Cardiac fibroblast (primary cell): ENCODE measurements around the gene FANCI.
A peak's percentile ranks its signal among the peaks of the same experiment; 100 is the strongest.
"Not testable (repeated sequence)": the region's sequence is repeated elsewhere in the genome, so short reads cannot be mapped to it uniquely, and the experiment has no call there.

Experiments
- DNase-seq, 2 donors: peaks; one replicate each; pipeline versions ENCODE4 v3.0.0 to v3.0.0-alpha.2; 2010; ENCODE audit warnings: low read depth in 2 of 2
- H3K4me3 ChIP-seq, 2 donors: replicated peaks in 1 of 2; 1 replicate in 1 of 2; 2 replicates in 1 of 2; pipeline ENCODE4 v1.5.1; 2011; ENCODE audit warnings: low read depth in 2 of 2, low read length in 2 of 2, mild to moderate bottlenecking in 2 of 2, moderate library complexity in 1 of 2
- TF ChIP-seq, protein P1 (sequence below): IDR thresholded peaks from one replicate; pipeline ENCODE4 v1.5.1; 2011; ENCODE audit warnings: low read depth, mild to moderate bottlenecking, low read length, inconsistent platforms

FANCI gene

DNA sequence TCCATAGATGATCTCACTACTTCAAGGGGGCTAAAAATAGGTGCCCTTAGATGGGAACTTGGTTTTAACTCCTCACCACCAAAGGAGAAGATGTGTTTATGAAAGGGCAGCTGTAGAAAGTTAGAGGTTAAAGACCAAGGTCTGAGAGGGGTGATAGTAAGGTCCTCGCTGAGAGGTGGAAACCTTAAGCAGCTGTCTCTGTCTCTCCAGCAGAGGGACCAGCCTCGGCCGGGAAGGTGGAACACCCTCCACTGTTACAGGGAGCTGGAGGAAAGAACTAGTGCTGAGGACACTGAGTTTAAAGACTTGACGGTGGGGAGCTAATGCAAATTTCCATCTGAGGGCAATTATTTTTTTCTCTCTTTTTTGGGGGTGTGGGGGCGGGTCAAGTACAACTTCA lies 13.5 kb upstream of the FANCI start:
- TF ChIP-seq, protein P1, sequence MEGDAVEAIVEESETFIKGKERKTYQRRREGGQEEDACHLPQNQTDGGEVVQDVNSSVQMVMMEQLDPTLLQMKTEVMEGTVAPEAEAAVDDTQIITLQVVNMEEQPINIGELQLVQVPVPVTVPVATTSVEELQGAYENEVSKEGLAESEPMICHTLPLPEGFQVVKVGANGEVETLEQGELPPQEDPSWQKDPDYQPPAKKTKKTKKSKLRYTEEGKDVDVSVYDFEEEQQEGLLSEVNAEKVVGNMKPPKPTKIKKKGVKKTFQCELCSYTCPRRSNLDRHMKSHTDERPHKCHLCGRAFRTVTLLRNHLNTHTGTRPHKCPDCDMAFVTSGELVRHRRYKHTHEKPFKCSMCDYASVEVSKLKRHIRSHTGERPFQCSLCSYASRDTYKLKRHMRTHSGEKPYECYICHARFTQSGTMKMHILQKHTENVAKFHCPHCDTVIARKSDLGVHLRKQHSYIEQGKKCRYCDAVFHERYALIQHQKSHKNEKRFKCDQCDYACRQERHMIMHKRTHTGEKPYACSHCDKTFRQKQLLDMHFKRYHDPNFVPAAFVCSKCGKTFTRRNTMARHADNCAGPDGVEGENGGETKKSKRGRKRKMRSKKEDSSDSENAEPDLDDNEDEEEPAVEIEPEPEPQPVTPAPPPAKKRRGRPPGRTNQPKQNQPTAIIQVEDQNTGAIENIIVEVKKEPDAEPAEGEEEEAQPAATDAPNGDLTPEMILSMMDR, result peak; percentile 24
- DNase-seq, result no peak
- H3K4me3 ChIP-seq, result no peak overlapping the region

DNA sequence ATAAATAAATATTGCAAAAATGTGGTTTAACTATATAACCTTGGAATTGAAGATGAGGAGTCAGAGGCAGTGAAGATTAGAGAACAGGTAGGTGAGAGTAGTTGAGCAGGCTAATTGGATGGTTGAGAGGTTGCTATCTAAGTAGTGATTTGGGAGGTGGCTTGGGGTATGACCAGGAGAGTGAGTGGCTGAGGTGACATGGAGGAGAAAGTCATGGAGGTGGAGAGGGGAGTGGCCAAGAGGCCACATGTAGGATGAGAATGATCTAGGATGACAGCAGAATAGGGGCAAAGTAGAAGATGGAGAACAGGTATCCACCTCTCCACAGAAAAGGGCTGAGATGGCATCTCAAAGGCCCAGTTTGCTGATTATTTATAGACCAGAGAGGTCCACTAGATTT lies 11.9 kb upstream of the FANCI start:
- DNase-seq, result no peak
- H3K4me3 ChIP-seq, result no peak overlapping the region
- TF ChIP-seq, protein P1, result no peak

DNA sequence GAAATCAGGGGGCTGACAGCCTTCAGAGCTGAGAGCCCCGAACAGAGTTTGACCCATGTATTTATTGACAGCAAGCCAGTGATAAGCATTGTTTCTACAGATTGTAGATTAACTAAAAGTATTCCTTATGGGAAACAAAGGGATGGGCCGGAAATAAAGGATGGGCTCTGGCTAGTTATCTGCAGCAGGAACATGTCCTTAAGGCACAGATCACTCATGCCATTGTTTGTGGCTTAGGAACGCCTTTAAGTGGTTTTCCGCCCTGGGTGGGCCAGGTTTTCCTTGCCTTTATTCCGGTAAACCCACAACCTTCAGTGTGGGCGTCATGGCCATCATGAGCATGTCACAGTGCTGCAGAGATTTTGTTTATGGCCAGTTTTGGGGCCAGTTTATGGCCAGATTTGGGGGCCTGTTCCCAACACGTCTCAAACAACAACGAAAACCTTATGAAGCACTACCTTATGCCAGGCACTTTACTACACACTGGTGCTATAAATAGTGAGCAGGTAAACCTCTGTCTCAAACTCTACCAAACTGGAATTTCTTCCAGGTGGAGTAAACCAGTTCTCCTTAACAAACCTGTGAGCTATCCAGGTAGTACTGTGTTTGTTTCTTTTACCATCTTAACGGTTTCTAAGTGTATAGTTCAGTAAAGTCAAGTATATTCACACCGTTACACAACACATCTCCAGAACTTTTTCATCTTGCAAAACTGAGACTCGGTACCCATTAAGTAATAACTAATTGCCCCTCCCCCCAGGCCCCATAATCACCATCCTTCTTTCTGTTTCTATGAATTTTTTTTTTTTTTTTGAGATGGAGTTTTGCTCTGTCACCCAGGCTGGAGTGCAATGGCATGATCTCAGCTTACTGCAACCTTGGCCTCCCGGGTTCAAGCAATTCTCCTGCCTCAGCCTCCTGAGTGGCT lies 3.6 kb upstream of the FANCI start:
- H3K4me3 ChIP-seq, DNase-seq: not testable (repeated sequence)

DNA sequence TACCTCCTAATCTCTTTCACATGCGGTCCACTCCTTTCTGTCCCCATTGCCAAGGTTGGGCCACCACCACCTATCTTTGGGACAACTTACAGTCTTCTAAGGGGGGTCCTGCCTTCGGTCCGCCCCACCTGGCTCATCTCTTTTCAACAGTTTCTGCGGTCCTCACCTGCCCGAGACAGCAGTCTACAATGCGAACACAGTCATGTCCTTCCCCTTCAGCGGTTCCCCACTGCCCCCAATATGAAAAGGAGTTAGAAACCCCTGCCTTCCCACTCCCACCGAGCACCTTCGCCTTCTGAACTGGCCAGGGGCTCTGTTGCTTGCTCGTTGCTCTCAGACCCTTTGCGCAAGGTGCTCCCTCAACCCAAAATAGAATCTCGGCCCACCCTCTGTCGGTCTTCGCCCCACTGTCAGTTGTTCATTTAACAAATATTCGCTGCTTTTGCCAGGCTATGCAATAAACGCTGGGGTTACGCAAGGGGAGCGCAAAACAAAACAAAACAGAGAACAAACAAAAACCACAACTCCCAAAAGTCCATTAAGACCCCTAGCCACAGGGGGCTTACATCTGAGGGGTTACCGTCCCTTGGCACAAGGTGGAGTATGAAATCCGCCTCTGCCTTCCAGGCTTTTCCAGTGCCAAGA lies 611 bp upstream of the FANCI start:
- TF ChIP-seq, protein P1, result no peak
- peak; percentile 53 to 66 for DNase-seq

DNA sequence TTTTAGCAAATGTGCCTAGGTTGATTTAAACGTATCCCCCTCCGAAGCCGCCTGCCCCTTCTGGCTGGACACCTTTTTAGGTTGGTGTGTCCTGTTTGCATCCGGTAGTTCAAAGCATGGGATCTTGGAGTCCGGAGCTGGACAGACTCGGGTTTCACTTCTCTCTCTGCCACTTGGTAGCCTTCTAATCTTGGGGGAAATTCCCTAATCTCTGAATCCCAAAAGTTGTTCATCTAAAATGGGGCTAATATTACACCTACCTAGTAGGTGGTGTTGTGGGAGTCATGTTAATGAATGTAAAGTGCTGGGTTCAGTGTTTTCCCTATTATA lies 760 bp downstream of the FANCI start:
- TF ChIP-seq, protein P1, result no peak
- peak overlapping the region; percentile 70 to 86 for H3K4me3 ChIP-seq
- DNase-seq, result no peak

More for the DNA sequence above, 611 bp upstream of the FANCI start:
- peak overlapping the region; percentile 70 to 86 for H3K4me3 ChIP-seq

DNA sequence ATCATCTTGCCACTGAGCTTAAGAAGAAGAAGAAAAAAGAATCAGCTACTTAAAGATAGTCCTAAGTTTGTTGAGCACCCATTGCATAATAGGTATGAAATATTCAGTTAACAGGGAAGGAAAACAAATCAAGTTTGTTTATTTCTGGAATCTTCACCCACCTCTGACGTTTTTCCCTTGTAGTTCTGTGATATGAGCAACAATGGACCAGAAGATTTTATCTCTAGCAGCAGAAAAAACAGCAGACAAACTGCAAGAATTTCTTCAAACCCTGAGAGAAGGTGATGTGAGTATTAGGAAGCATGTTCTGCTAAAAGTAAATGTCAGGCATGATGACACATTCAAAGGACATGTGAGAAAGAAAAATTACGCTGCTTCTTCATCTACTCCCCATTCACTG lies 3.7 kb downstream of the FANCI start:
- no peak overlapping the region for H3K4me3 ChIP-seq
- DNase-seq, result peak in 1 of 2 donors; percentile 36
- TF ChIP-seq, protein P1, result no peak

DNA sequence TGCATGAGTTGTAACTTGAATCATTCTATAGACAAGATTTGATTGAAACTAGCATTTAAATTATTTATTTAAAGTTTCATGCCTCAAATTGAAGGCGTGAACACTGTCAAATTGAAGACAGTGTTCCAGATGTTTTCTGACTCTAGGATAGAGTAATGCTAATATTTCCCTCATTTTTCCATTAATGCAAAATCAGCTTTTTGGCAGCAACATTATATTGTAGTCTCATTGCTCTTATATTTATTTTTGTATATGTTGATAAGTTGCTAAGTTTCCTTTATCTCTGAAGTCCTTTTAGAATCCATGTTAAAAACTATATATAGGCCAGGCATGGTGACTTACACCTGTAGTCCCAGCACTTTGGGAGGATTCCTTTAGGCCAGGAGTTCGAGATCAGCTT lies 4.8 kb downstream of the FANCI start:
- no peak overlapping the region for H3K4me3 ChIP-seq
- DNase-seq, result no peak
- TF ChIP-seq, protein P1, result no peak

DNA sequence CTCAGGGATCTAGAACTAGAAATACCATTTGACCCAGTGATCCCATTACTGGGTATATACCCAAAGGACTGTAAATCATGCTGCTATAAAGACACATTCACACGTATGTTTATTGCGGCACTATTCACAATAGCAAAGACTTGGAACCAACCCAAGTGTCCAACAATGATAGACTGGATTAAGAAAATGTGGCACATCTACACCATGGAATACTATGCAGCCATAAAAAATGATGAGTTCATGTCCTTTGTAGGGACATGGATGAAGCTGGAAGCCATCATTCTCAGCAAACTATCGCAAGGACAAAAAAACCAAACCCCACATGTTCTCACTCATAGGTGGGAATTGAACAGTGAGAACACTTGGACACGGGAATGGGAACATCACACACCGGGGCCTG lies 6.4 kb downstream of the FANCI start:
- not testable (repeated sequence) for H3K4me3 ChIP-seq, DNase-seq

DNA sequence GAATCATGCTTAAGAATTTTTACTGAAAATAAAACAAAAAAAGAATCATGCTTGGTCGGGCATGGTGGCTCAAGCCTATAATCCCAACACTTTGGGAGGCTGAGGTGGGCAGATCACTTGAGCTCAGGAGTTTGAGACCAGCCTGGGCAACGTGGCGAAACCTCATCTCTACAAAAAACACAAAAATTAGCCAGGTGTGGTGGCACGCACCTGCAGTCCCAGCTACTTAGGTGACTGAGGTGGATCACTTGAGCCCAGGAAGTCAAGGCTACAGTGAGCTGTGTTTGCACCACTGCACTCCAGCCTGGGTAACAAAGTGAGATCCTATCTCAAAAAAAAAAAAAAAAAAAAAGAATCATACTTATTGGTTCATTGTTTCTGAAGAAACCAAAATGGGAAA lies 33.5 kb downstream of the FANCI start:
- not testable (repeated sequence) for DNase-seq

More for the DNA sequence above, 33.5 kb downstream of the FANCI start:
- not testable (repeated sequence) for H3K4me3 ChIP-seq
